ENCODE results near the gene CAMKMT. TPM values are rescaled to one million over a fixed set of nuclear protein-coding genes. Genes with fewer than 3 reads are reported as not detected.

Gene CAMKMT
- total RNA-seq, 4 donors from 2014 or later = 2.9 to 18.8 (median 11.2) TPM

GRCh38 chr2:44450806-44451205 is 89.1 kb downstream of the CAMKMT start:
- no peak for DNase-seq
- TF ChIP-seq, protein P1, sequence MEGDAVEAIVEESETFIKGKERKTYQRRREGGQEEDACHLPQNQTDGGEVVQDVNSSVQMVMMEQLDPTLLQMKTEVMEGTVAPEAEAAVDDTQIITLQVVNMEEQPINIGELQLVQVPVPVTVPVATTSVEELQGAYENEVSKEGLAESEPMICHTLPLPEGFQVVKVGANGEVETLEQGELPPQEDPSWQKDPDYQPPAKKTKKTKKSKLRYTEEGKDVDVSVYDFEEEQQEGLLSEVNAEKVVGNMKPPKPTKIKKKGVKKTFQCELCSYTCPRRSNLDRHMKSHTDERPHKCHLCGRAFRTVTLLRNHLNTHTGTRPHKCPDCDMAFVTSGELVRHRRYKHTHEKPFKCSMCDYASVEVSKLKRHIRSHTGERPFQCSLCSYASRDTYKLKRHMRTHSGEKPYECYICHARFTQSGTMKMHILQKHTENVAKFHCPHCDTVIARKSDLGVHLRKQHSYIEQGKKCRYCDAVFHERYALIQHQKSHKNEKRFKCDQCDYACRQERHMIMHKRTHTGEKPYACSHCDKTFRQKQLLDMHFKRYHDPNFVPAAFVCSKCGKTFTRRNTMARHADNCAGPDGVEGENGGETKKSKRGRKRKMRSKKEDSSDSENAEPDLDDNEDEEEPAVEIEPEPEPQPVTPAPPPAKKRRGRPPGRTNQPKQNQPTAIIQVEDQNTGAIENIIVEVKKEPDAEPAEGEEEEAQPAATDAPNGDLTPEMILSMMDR (IDR thresholded peaks at IDR 0.05) = no peak
- TF ChIP-seq POLR2A (IDR thresholded peaks at IDR 0.05) = no peak
- intact Hi-C loops (cut with DNase I; ENCODE audit: low total_unique reads) = no loop called here
- H3K4me1 ChIP-seq = no peaks in the 10 kb centered on the region
- no peak overlapping the region for H3K4me3 ChIP-seq
- no peaks in the 10 kb centered on the region for H3K27me3 ChIP-seq
- H3K36me3 ChIP-seq = no peaks in the 10 kb centered on the region
- H3K9me3 ChIP-seq = no peaks in the 10 kb centered on the region
- no peak overlapping the region for H3K27ac ChIP-seq

GRCh38 chr2:44452069-44452583 is 90.4 kb downstream of the CAMKMT start:
- Histone ChIP-seq H3K9me3 (no peaks in the 10 kb centered on the region), H3K27me3 (no peaks in the 10 kb centered on the region), H3K27ac (no peak overlapping the region), H3K4me3 (no peak overlapping the region), H3K4me1 (no peaks in the 10 kb centered on the region), H3K36me3 (no peaks in the 10 kb centered on the region)
- no peak for TF ChIP-seq POLR2A (IDR thresholded peaks at IDR 0.05)
- TF ChIP-seq, protein P1 (IDR thresholded peaks at IDR 0.05) = no peak
- DNase-seq = no peak
- intact Hi-C loops (cut with DNase I; ENCODE audit: low total_unique reads) = no loop called here

- no peak for DNase-seq
- Histone ChIP-seq H3K36me3 (no peaks in the 10 kb centered on the region), H3K27ac (no peak overlapping the region), H3K9me3 (no peaks in the 10 kb centered on the region), H3K4me1 (no peaks in the 10 kb centered on the region), H3K27me3 (no peaks in the 10 kb centered on the region), H3K4me3 (no peak overlapping the region)
- intact Hi-C loops (cut with DNase I; ENCODE audit: low total_unique reads) = no loop called here
- no peak for TF ChIP-seq POLR2A (IDR thresholded peaks at IDR 0.05)
- TF ChIP-seq, protein P1 (IDR thresholded peaks at IDR 0.05) = no peak
These were observed 91.5 kb downstream of the CAMKMT start for GRCh38 chr2:44453259-44453658.

GRCh38 chr2:44455877-44456276 is 94.1 kb downstream of the CAMKMT start:
- no peak for TF ChIP-seq POLR2A (IDR thresholded peaks at IDR 0.05)
- intact Hi-C loops (cut with DNase I; ENCODE audit: low total_unique reads) = no loop called here

GRCh38 chr2:44456946-44457345 is 95.2 kb downstream of the CAMKMT start:
- DNase-seq = no peak
- H3K36me3 ChIP-seq = no peaks in the 10 kb centered on the region
- no peaks in the 10 kb centered on the region for H3K9me3 ChIP-seq
- intact Hi-C loops (cut with DNase I; ENCODE audit: low total_unique reads) = no loop called here
- H3K4me3 ChIP-seq = no peak overlapping the region
- H3K4me1 ChIP-seq = no peaks in the 10 kb centered on the region
- TF ChIP-seq, protein P1 (IDR thresholded peaks at IDR 0.05) = no peak
- no peak for TF ChIP-seq POLR2A (IDR thresholded peaks at IDR 0.05)
- no peaks in the 10 kb centered on the region for H3K27me3 ChIP-seq
- no peak overlapping the region for H3K27ac ChIP-seq

More at GRCh38 chr2:44455877-44456276, 94.1 kb downstream of the CAMKMT start:
- no peak for DNase-seq
- H3K27me3 ChIP-seq = no peaks in the 10 kb centered on the region
- H3K36me3 ChIP-seq = no peaks in the 10 kb centered on the region
- no peaks in the 10 kb centered on the region for H3K9me3 ChIP-seq
- no peak overlapping the region for H3K27ac ChIP-seq
- no peaks in the 10 kb centered on the region for H3K4me1 ChIP-seq
- H3K4me3 ChIP-seq = no peak overlapping the region

DNA sequence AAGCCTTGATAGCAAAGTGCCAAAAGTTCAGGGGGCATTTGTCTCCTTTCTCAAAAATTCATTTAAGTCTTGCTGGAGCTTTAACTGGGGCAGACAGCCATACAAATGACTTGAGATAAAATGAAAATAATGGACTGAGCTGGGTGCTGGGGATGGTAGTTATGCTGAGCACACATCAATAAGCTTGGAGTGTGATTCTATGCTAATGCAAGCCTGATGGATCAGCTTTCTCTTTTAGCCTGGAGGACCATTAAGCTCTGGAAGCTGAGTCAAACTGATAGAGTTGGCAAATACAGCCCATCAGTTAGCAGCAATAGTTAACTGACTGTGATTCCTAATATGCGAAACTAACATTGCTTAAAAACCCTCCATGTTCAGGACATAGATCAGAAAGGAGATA is 98.0 kb downstream of the CAMKMT start:
- Histone ChIP-seq H3K4me3 (no peak overlapping the region), H3K9me3 (peaks cover 0 to 10% of the 10 kb centered on the region in 2 donors), H3K36me3 (no peaks in the 10 kb centered on the region), H3K4me1 (no peaks in the 10 kb centered on the region), H3K27me3 (no peaks in the 10 kb centered on the region), H3K27ac (no peak overlapping the region)
- DNase-seq = no peak
- TF ChIP-seq POLR2A (IDR thresholded peaks at IDR 0.05) = no peak
- TF ChIP-seq, protein P1 (IDR thresholded peaks at IDR 0.05) = no peak
- intact Hi-C loops (cut with DNase I; ENCODE audit: low total_unique reads) = no loop called here
